Tongue (tissue), 2 donors: ENCODE results near the gene ERMARD. TPM values are rescaled to one million over a fixed set of nuclear protein-coding genes. Genes with fewer than 3 reads are reported as not detected.

Experiments used
- DNase-seq: peaks from one replicate; pipeline ENCODE4 v3.0.0-alpha.2; 2015
- total RNA-seq: library from RNA; depleted of rRNA; stranded (reverse); fragments of >200 nt; gene quantifications from one replicate; pipeline ENCODE4 v1.2.3, GENCODE V29; 2014

Gene ERMARD
- total RNA-seq, 1 donor from 2014 or later, result 17.3 TPM

DNA sequence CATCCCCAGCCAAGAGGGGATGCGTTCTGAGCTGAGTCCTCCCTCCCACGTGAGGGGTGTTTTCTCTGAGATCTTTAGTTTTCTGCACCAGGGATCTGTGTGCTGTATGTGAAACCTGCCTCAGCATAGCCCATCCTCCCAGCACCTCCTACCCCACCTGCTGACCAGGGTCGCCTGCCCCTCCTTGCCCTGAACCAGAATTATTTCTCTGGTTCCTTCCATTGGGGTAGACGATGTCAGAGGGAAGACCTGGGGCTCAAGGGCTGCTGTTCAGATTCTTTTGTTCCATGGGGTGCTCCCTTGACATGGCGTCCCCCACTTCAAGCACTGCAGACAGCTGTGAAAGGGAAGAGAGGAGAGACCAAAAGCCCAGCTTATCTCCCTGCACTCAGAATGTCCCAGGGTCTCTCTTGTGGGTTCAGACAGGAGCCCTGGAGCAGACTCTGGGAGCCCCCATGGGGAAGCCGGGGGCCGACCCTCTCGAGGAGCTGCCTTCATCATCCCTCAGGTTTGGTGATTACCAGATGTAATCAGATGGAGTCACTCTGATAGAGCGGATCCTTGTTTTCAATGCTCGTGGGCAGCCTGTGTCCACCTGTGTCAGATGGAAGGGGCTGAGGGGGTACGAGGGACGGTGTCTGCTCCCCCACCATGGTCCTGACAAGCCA, 74.3 kb downstream of the ERMARD start:
- no peak for DNase-seq

DNA sequence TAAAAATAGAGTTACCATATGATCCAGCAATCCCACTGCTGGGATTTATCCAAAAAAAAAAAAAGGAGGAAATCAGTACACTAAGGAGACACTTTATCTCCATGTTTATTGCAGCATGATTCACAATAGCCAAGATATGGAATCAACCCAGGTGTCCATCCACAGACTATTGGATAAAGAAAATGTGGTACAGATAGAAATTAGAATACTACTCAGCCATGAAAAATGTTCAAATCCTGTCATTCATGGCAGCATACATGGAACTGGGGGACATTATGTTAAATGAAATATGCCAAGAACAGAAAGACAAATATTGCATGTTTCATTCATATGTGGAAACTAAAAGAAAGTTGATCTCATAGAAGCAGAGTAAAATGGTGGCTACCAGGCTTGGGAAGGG, 75.3 kb downstream of the ERMARD start:
- DNase-seq, result no peak

DNA sequence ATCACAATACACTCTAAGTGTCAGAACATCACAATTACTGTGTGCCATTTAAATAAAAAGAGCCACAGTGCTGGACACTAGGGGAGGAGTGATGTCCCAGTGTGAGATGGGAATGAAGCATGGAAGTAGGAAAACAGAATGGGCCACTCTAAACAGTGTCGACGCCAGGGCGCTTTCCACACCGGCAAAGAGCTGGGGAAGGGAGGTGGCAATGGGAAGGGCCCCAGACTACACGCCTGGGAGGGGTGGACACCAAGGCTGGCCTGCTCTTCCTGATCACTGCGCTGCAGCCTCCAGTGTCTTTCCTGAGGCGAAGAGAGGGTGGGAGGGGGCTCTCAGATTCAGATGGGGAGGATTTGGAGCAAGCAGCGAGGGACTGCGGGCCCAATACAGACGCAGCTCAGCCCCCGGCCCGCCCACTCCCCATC, 75.9 kb downstream of the ERMARD start:
- no peak for DNase-seq

DNA sequence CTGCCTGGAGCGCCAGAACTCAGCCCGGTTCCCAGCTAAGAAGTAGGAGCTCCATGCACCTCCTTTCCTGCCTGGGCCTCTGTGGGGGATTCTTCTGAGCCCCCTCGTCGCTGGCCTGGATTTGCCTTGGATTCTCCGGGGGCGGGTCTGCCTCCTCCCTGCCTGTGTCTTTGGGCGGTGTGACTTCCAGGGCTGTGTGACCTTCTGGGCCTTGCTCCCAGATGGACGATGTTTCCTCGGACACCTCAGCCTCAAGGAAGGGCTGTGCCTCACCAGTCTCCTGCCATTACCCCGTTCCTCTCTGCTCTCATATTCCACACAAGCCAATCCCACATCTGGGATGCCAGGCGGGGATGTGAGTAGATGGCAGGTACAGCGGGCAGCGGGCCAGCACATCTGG, 76.8 kb downstream of the ERMARD start:
- DNase-seq, result no peak

DNA sequence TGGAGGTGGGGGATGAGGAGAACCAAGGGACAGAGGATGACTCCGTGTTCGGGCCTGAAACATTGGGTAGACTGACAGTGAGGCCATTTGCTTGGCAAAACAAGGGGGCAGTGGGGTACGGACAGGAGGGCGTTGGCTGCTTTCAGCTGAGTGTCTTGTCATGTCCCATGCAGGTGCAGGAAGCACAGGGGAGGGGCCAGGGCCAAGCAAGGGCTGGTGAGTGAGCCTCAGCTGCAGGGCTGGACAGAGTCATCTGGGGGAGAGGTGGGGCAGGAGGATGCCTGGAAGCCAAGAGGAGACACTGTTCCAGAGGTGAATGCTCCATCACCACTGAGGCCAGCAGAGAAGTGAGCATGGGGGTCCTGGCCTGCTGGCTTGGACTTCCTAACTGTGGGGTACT, 78.4 kb downstream of the ERMARD start:
- DNase-seq, result no peak

DNA sequence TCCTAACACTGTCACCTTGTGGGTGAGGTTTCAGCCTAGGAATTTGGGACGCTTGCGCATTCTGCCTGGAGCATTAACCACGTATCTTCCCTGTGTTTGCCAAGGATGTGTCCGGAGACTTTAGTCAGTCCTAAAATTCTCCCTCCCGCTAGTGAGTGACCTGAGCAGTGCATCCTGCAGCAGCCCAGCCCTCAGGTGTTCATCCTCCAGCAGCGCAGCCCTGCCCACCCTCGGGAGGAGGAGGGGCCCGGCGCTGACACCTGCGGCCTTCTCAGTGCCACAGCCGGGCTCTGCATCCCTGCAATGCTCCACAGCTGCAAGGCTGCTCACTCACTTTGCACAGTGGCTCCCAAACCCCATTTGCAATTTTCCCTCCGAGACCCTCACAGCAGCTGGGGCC, 79.5 kb downstream of the ERMARD start:
- DNase-seq, result no peak

Other genes starting within 250 kb of the ERMARD start
- 43.6 TPM for gene WDR27, start 49.6 kb upstream of the ERMARD start, total RNA-seq
- 32.8 TPM for gene C6orf120, start 49.5 kb upstream of the ERMARD start, total RNA-seq
- 72.2 TPM for gene PHF10, start 27.1 kb upstream of the ERMARD start, total RNA-seq
- gene DYNLT2, start 50 bp upstream of the ERMARD start, total RNA-seq, result 5.7 TPM